Stimulated activated naive CD8-positive, alpha-beta T cell treated with anti-CD3 and anti-CD28 coated beads, Interleukin-15, amount 100 ng/mL, for 72 hours (primary cell): ENCODE measurements around the gene DNAH3.
"Not testable (repeated sequence)": the region's sequence is repeated elsewhere in the genome, so short reads cannot be mapped to it uniquely, and the experiment has no call there.

Experiments
- ATAC-seq: fragments of 150-1000 bp; cut with Tn5 transposase; 2 replicates; pipeline ENCODE4 v1.10.0; 2021; ENCODE audit warnings: mild to moderate bottlenecking, moderate library complexity
- DNase-seq, 2 donors: peaks; one replicate each; pipeline ENCODE4 v3.0.0; 2021 to 2022
- H3K27ac Mint-ChIP-seq, 2 donors: one replicate each; pipeline ENCODE4 v1.8.0; 2022; ENCODE audit warnings: mild to moderate bottlenecking in 2 of 2, mixed read lengths in 2 of 2, moderate library complexity in 2 of 2
- H3K27me3 Mint-ChIP-seq: one replicate; pipeline ENCODE4 v1.8.0; 2022; ENCODE audit warnings: mixed read lengths
- H3K4me1 Mint-ChIP-seq: one replicate; pipeline ENCODE4 v1.8.0; 2022; ENCODE audit warnings: mild to moderate bottlenecking, mixed read lengths
- H3K4me3 Mint-ChIP-seq, 2 donors: one replicate each; pipeline ENCODE4 v1.8.0; 2022; ENCODE audit warnings: mild to moderate bottlenecking in 2 of 2, mixed read lengths in 2 of 2, moderate library complexity in 1 of 2
- H3K9me3 Mint-ChIP-seq, 2 donors: one replicate each; pipeline ENCODE4 v1.8.0; 2022; ENCODE audit warnings: mixed read lengths in 2 of 2

The DNAH3 gene

GRCh38 chr16:20973201-20973600, 177.4 kb downstream of the DNAH3 start:
- H3K27ac Mint-ChIP-seq, H3K4me3 Mint-ChIP-seq, H3K4me1 Mint-ChIP-seq, DNase-seq, H3K27me3 Mint-ChIP-seq, H3K9me3 Mint-ChIP-seq, ATAC-seq: not testable (repeated sequence)

GRCh38 chr16:20971401-20971800, 179.2 kb downstream of the DNAH3 start:
- Mint-ChIP-seq H3K27ac (no peak overlapping the region), H3K27me3 (no peaks in the 10 kb centered on the region), H3K9me3 (no peaks in the 10 kb centered on the region), H3K4me1 (no peaks in the 10 kb centered on the region), H3K4me3 (no peak overlapping the region)
- ATAC-seq (no peak), DNase-seq (no peak)

GRCh38 chr16:20969386-20969785, 181.3 kb downstream of the DNAH3 start:
- DNase-seq (no peak), ATAC-seq (no peak)
- Mint-ChIP-seq H3K4me1 (no peaks in the 10 kb centered on the region), H3K4me3 (no peak overlapping the region), H3K27ac (no peak overlapping the region), H3K27me3 (no peaks in the 10 kb centered on the region), H3K9me3 (no peaks in the 10 kb centered on the region)

- H3K27ac Mint-ChIP-seq, result no peak overlapping the region
- H3K4me1 Mint-ChIP-seq, result no peaks in the 10 kb centered on the region
- ATAC-seq (no peak), DNase-seq (no peak)
- H3K9me3 Mint-ChIP-seq, result no peaks in the 10 kb centered on the region
- no peaks in the 10 kb centered on the region for H3K27me3 Mint-ChIP-seq
- no peak overlapping the region for H3K4me3 Mint-ChIP-seq
Observed at GRCh38 chr16:20968765-20969164, 181.9 kb downstream of the DNAH3 start.

- Mint-ChIP-seq H3K27ac (no peak overlapping the region), H3K27me3 (no peaks in the 10 kb centered on the region), H3K9me3 (no peaks in the 10 kb centered on the region), H3K4me1 (no peaks in the 10 kb centered on the region), H3K4me3 (no peak overlapping the region)
- DNase-seq, result no peak
- ATAC-seq, result no peak
Observed at GRCh38 chr16:20960899-20961298, 189.7 kb downstream of the DNAH3 start.

- Mint-ChIP-seq H3K4me1 (no peaks in the 10 kb centered on the region), H3K27ac (no peak overlapping the region), H3K9me3 (no peaks in the 10 kb centered on the region), H3K4me3 (no peak overlapping the region), H3K27me3 (no peaks in the 10 kb centered on the region)
- DNase-seq (no peak), ATAC-seq (no peak)
Observed at GRCh38 chr16:20957153-20957552, 193.5 kb downstream of the DNAH3 start.

- no peaks in the 10 kb centered on the region for H3K27me3 Mint-ChIP-seq
Observed at GRCh38 chr16:20956319-20956718, 194.3 kb downstream of the DNAH3 start.

GRCh38 chr16:20954574-20954973, 196.1 kb downstream of the DNAH3 start:
- H3K9me3 Mint-ChIP-seq, result no peaks in the 10 kb centered on the region
- no peaks in the 10 kb centered on the region for H3K4me1 Mint-ChIP-seq
- ATAC-seq (no peak), DNase-seq (no peak)
- H3K4me3 Mint-ChIP-seq, result no peak overlapping the region
- no peaks in the 10 kb centered on the region for H3K27me3 Mint-ChIP-seq
- H3K27ac Mint-ChIP-seq, result no peak overlapping the region

More at GRCh38 chr16:20956319-20956718, 194.3 kb downstream of the DNAH3 start:
- Mint-ChIP-seq H3K4me3 (no peak overlapping the region), H3K4me1 (no peaks in the 10 kb centered on the region), H3K27ac (peak overlapping the region in 1 of 2 donors; percentile 81), H3K9me3 (no peaks in the 10 kb centered on the region)
- ATAC-seq (no peak), DNase-seq (no peak)

GRCh38 chr16:20952139-20952920, 198.3 kb downstream of the DNAH3 start:
- H3K4me3 Mint-ChIP-seq, result no peak overlapping the region
- no peak for ATAC-seq
- no peaks in the 10 kb centered on the region for H3K27me3 Mint-ChIP-seq
- no peaks in the 10 kb centered on the region for H3K4me1 Mint-ChIP-seq
- H3K9me3 Mint-ChIP-seq, result no peaks in the 10 kb centered on the region
- H3K27ac Mint-ChIP-seq, result no peak overlapping the region
- DNase-seq, result no peak

- Mint-ChIP-seq H3K27ac (peak overlapping the region in 1 of 2 donors; percentile 30), H3K4me3 (no peak overlapping the region), H3K27me3 (no peaks in the 10 kb centered on the region), H3K4me1 (no peaks in the 10 kb centered on the region), H3K9me3 (no peaks in the 10 kb centered on the region)
- ATAC-seq (no peak), DNase-seq (no peak)
Observed at GRCh38 chr16:20950294-20950693, 200.4 kb downstream of the DNAH3 start.

- peaks cover 5% of the 10 kb centered on the region for H3K4me1 Mint-ChIP-seq
- DNase-seq (no peak), ATAC-seq (no peak)
- no peak overlapping the region for H3K27ac Mint-ChIP-seq
- H3K9me3 Mint-ChIP-seq, result no peaks in the 10 kb centered on the region
- no peaks in the 10 kb centered on the region for H3K27me3 Mint-ChIP-seq
- no peak overlapping the region for H3K4me3 Mint-ChIP-seq
Observed at GRCh38 chr16:20949660-20950059, 201.0 kb downstream of the DNAH3 start.

- ATAC-seq (no peak), DNase-seq (no peak)
- peaks cover 17% of the 10 kb centered on the region for H3K4me1 Mint-ChIP-seq
- H3K9me3 Mint-ChIP-seq, result no peaks in the 10 kb centered on the region
- H3K27ac Mint-ChIP-seq, result peak overlapping the region in 1 of 2 donors; percentile 64
- H3K4me3 Mint-ChIP-seq, result no peak overlapping the region
- no peaks in the 10 kb centered on the region for H3K27me3 Mint-ChIP-seq
Observed at GRCh38 chr16:20948444-20948843, 202.2 kb downstream of the DNAH3 start.

- ATAC-seq, result no peak
- no peaks in the 10 kb centered on the region for H3K27me3 Mint-ChIP-seq
- H3K4me1 Mint-ChIP-seq, result peaks cover 38% of the 10 kb centered on the region
- H3K27ac Mint-ChIP-seq, result peak overlapping the region; percentile 28 to 60
- no peak overlapping the region for H3K4me3 Mint-ChIP-seq
- no peak for DNase-seq
- no peaks in the 10 kb centered on the region for H3K9me3 Mint-ChIP-seq
Observed at GRCh38 chr16:20946015-20946629, 204.5 kb downstream of the DNAH3 start.

GRCh38 chr16:20945575-20945875, 205.1 kb downstream of the DNAH3 start:
- peaks cover 42% of the 10 kb centered on the region for H3K4me1 Mint-ChIP-seq
- H3K27ac Mint-ChIP-seq, result peak overlapping the region in 1 of 2 donors; percentile 44

GRCh38 chr16:20944861-20945574, 205.6 kb downstream of the DNAH3 start:
- no peak overlapping the region for H3K4me3 Mint-ChIP-seq
- DNase-seq (peak; percentile 55 to 76), ATAC-seq (peak; percentile 93)
- peaks cover 42% of the 10 kb centered on the region for H3K4me1 Mint-ChIP-seq
- no peaks in the 10 kb centered on the region for H3K9me3 Mint-ChIP-seq
- peak overlapping the region; percentile 40 to 67 for H3K27ac Mint-ChIP-seq
- H3K27me3 Mint-ChIP-seq, result no peaks in the 10 kb centered on the region

More at GRCh38 chr16:20945575-20945875, 205.1 kb downstream of the DNAH3 start:
- not testable (repeated sequence) for ATAC-seq, H3K9me3 Mint-ChIP-seq, H3K27me3 Mint-ChIP-seq, DNase-seq, H3K4me3 Mint-ChIP-seq

- H3K9me3 Mint-ChIP-seq, result no peaks in the 10 kb centered on the region
- H3K4me1 Mint-ChIP-seq, result peaks cover 50% of the 10 kb centered on the region
- H3K27ac Mint-ChIP-seq, result no peak overlapping the region
- no peak for ATAC-seq
- no peaks in the 10 kb centered on the region for H3K27me3 Mint-ChIP-seq
- no peak overlapping the region for H3K4me3 Mint-ChIP-seq
- DNase-seq, result no peak
Observed at GRCh38 chr16:20942256-20942655, 208.4 kb downstream of the DNAH3 start.
